Calu3 (cell line): ENCODE measurements around the gene PLEKHH1. TPM values are rescaled to one million over a fixed set of nuclear protein-coding genes. Genes with fewer than 3 reads are reported as not detected.
A peak's percentile ranks its signal among the peaks of the same experiment; 100 is the strongest.

ENCODE experiments used
- BruUV-seq: library from RNA; stranded (reverse); fragments of 400-500 nt; replicated peaks from 2 replicates; lab custom pipeline; 2021; lab: Mats Ljungman, UMichigan
- CTCF ChIA-PET: fragments of 300-600 bp; sonication (Branson Sonifier 250); formaldehyde crosslinking; loops from one replicate; lab custom pipeline; 2022; ENCODE audit warnings: antibody characterized with exemption; lab: Charles Lee
- DNase-seq: peaks from one replicate; pipeline ENCODE4 v3.0.0; 2022
- H3K27ac Mint-ChIP-seq: one replicate; pipeline ENCODE4 v1.8.0; 2022; ENCODE audit warnings: mixed read lengths; ENCODE audit not compliant: unreplicated experiment
- H3K27me3 Mint-ChIP-seq: one replicate; pipeline ENCODE4 v1.8.0; 2022; ENCODE audit warnings: mixed read lengths; ENCODE audit not compliant: unreplicated experiment
- H3K36me3 Mint-ChIP-seq: one replicate; pipeline ENCODE4 v1.8.0; 2022; ENCODE audit warnings: mild to moderate bottlenecking, moderate library complexity, mixed read lengths; ENCODE audit not compliant: insufficient read depth, unreplicated experiment
- H3K4me1 Mint-ChIP-seq: one replicate; pipeline ENCODE4 v1.8.0; 2022; ENCODE audit warnings: mild to moderate bottlenecking, low read depth, mixed read lengths; ENCODE audit not compliant: unreplicated experiment
- H3K4me3 Mint-ChIP-seq: one replicate; pipeline ENCODE4 v1.8.0; 2022; ENCODE audit warnings: mild to moderate bottlenecking, low read depth, moderate library complexity, mixed read lengths; ENCODE audit not compliant: unreplicated experiment
- H3K9me3 Mint-ChIP-seq: one replicate; pipeline ENCODE4 v1.8.0; 2022; ENCODE audit warnings: low read depth, mixed read lengths; ENCODE audit not compliant: unreplicated experiment
- intact Hi-C: fragments of 100-400 bp; cut with micrococcal nuclease; formaldehyde crosslinking; loops from one replicate; pipeline ENCODE4 v1.10.0; 2022; ENCODE audit not compliant: unreplicated experiment
- total RNA-seq: library from RNA; stranded (reverse); gene quantifications from 2 replicates; pipeline ENCODE4 v1.2.3, GENCODE V29; 2022
- TF ChIP-seq, protein P1 (sequence below): fragments of 200-600 bp; IDR thresholded peaks from one replicate; pipeline ENCODE4 v1.8.0; 2022; ENCODE audit warnings: antibody characterized with exemption; ENCODE audit not compliant: unreplicated experiment

PLEKHH1 gene
- total RNA-seq, 1 experiment from 2014 or later = 11.8 TPM

DNA sequence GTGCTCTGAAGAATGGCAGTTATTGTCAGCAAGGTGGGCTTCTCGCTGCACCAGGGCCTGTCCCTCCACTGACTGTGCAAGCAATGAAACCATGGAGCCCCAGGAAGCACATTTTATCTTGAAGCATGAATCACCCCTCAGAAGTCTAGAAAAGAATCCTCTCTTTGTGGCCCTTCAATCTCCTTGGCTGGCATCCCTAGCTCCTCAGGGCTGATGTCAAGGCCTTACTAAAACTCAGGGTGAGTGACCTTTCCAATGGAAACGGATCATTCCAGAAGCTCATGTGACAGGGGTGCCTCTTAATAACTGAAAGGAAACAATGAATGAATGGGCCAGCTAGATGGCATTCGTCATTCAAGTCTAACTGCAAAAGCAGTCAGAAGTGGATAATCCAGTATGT lies 22.3 kb upstream of the PLEKHH1 start:
- CTCF ChIA-PET = interaction anchor here (1.6 kb wide), 1 partner anchor 16 kb away, joined by 6 read pairs; no protein-coding TSS in a partner anchor
- Mint-ChIP-seq H3K27me3 (peaks cover 45% of the 10 kb centered on the region), H3K4me1 (no peaks in the 10 kb centered on the region), H3K4me3 (no peak overlapping the region), H3K36me3 (peaks cover 12% of the 10 kb centered on the region), H3K27ac (no peak overlapping the region), H3K9me3 (no peaks in the 10 kb centered on the region)
- intact Hi-C loops = no loop called here
- DNase-seq = no peak
- TF ChIP-seq, protein P1, sequence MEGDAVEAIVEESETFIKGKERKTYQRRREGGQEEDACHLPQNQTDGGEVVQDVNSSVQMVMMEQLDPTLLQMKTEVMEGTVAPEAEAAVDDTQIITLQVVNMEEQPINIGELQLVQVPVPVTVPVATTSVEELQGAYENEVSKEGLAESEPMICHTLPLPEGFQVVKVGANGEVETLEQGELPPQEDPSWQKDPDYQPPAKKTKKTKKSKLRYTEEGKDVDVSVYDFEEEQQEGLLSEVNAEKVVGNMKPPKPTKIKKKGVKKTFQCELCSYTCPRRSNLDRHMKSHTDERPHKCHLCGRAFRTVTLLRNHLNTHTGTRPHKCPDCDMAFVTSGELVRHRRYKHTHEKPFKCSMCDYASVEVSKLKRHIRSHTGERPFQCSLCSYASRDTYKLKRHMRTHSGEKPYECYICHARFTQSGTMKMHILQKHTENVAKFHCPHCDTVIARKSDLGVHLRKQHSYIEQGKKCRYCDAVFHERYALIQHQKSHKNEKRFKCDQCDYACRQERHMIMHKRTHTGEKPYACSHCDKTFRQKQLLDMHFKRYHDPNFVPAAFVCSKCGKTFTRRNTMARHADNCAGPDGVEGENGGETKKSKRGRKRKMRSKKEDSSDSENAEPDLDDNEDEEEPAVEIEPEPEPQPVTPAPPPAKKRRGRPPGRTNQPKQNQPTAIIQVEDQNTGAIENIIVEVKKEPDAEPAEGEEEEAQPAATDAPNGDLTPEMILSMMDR = no peak
- BruUV-seq = no TSS peak

- TF ChIP-seq, protein P1 = no peak
- no peak for DNase-seq
- no peak overlapping the region for H3K4me3 Mint-ChIP-seq
- H3K9me3 Mint-ChIP-seq = no peaks in the 10 kb centered on the region
- H3K36me3 Mint-ChIP-seq = peaks cover 12% of the 10 kb centered on the region
- intact Hi-C loops = no loop called here
- BruUV-seq = no TSS peak
- H3K27ac Mint-ChIP-seq = no peak overlapping the region
- CTCF ChIA-PET = interaction anchor here (1.6 to 2.8 kb wide), 3 partner anchors 14 to 87 kb away, joined by 4 to 23 read pairs (median 10); no protein-coding TSS in a partner anchor
- H3K27me3 Mint-ChIP-seq = peaks cover 50% of the 10 kb centered on the region
- H3K4me1 Mint-ChIP-seq = no peaks in the 10 kb centered on the region
Measured at GRCh38 chr14:67512463-67513310, 20.4 kb upstream of the PLEKHH1 start.

DNA sequence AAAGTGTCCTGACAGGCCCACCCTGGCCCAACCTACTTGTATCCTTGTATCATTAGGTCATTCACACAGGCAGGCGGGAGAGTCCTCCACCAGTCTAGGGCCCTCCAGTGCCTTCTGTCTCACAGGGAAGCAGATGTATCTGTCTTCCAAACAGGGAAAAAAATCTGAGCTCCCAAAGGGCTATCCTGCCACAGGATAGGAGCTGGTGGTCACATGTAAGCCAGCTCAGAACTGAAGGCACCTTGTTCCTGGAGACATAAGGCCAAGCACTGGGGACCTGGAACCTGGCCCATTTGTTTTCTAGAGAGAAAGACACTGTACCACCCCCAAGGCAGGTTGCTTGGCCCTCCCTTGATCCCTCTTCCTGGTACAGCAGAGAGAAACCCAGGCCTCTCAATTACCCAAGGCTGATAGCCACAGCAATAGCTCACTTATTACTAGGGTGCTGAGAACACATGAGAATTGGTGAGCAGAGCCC lies 19.4 kb upstream of the PLEKHH1 start:
- Mint-ChIP-seq H3K27ac (no peak overlapping the region), H3K36me3 (peaks cover 12% of the 10 kb centered on the region), H3K4me1 (no peaks in the 10 kb centered on the region), H3K9me3 (no peaks in the 10 kb centered on the region), H3K27me3 (peaks cover 50% of the 10 kb centered on the region), H3K4me3 (peak overlapping the region; percentile 77)
- DNase-seq = peak; percentile 39
- TF ChIP-seq, protein P1 = no peak
- intact Hi-C loops = no loop called here
- CTCF ChIA-PET = interaction anchor here (0.7 to 2.8 kb wide), 7 partner anchors 9 to 153 kb away, joined by 3 to 23 read pairs (median 4); no protein-coding TSS in a partner anchor
- BruUV-seq = no TSS peak

DNA sequence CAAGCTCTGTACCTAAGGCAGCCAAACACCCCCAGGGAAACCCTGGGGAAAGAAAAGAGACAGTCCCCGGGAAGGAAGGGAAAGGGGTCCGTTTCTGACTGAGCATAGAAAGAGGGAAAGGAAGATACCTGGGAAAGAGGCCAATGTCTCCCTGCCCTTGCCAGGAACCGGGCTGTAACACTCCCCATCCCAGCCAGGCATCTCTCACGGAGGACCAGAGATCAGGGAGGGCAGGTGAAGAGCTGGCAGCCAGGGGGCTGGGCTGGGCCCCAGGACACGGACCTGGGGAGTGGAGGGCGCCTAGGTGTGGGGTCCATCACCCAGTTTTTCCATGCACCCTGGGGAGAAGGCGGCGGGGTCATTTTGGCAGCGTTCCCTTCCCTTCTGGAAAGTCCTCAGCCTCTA lies 18.9 kb upstream of the PLEKHH1 start:
- peak overlapping the region; percentile 77 for H3K4me3 Mint-ChIP-seq
- H3K4me1 Mint-ChIP-seq = no peaks in the 10 kb centered on the region
- intact Hi-C loops = no loop called here
- no peak overlapping the region for H3K27ac Mint-ChIP-seq
- H3K9me3 Mint-ChIP-seq = no peaks in the 10 kb centered on the region
- CTCF ChIA-PET = interaction anchor here (0.7 to 2.8 kb wide), 7 partner anchors 8 to 153 kb away, joined by 3 to 23 read pairs (median 4); no protein-coding TSS in a partner anchor
- peaks cover 52% of the 10 kb centered on the region for H3K27me3 Mint-ChIP-seq
- BruUV-seq = no TSS peak
- DNase-seq = no peak
- TF ChIP-seq, protein P1 = no peak
- peaks cover 12% of the 10 kb centered on the region for H3K36me3 Mint-ChIP-seq
